Keratinocyte (primary cell): ENCODE data around the gene EPM2AIP1.

Source experiments
- EZH2 ChIP-seq: IDR thresholded peaks from one replicate; pipeline ENCODE4 v1.6.1; 2012; ENCODE audit warnings: inconsistent platforms, mild to moderate bottlenecking, low read length, moderate library complexity
- TF ChIP-seq, protein P1 (sequence below), 3 experiments: IDR thresholded peaks in 1 of 3; conservative IDR thresholded peaks in 1 of 3; optimal IDR thresholded peaks in 1 of 3; 2 replicates in 2 of 3; 3 replicates in 1 of 3; pipeline versions ENCODE3 to v1.5.1; 2011; ENCODE audit warnings: low read length in 3 of 3, mild to moderate bottlenecking in 3 of 3, moderate library complexity in 2 of 3, control low read depth in 1 of 3, inconsistent platforms in 1 of 3; ENCODE audit not compliant: insufficient read depth in 2 of 3; ENCODE audit errors: extremely low read depth in 1 of 3

DNA sequence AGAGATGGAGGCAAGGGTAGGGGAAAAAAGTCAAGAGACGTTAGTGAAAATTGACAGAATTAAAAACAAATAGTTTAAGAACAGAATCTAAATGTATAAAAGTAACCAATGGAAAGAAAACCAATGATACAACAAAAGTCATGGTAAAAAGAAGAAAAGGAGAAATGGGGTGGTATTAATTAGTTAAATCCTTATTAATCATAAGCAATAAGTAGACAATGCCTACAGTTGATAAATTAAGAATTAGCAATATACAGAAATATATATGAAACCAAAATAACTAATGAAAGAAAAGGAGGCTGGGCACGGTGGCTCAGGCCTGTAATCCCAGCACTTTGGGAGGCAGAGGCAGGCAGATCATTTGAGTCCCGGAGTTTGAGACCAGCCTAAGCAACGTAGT, 23.8 kb downstream of the EPM2AIP1 start:
- TF ChIP-seq, protein P1, sequence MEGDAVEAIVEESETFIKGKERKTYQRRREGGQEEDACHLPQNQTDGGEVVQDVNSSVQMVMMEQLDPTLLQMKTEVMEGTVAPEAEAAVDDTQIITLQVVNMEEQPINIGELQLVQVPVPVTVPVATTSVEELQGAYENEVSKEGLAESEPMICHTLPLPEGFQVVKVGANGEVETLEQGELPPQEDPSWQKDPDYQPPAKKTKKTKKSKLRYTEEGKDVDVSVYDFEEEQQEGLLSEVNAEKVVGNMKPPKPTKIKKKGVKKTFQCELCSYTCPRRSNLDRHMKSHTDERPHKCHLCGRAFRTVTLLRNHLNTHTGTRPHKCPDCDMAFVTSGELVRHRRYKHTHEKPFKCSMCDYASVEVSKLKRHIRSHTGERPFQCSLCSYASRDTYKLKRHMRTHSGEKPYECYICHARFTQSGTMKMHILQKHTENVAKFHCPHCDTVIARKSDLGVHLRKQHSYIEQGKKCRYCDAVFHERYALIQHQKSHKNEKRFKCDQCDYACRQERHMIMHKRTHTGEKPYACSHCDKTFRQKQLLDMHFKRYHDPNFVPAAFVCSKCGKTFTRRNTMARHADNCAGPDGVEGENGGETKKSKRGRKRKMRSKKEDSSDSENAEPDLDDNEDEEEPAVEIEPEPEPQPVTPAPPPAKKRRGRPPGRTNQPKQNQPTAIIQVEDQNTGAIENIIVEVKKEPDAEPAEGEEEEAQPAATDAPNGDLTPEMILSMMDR (optimal IDR thresholded peaks at IDR 0.05 in 1 of 3, IDR thresholded peaks at IDR 0.05 in 1 of 3, conservative IDR thresholded peaks at IDR 0.05 in 1 of 3; ENCODE audit: extremely low read depth in 1 of 3, insufficient read depth in 2 of 3, low read length in 3 of 3): no peak
- TF ChIP-seq EZH2: no peak
